CD4-positive, alpha-beta T cell treated with Interleukin-15 for 4 hours (primary cell): ENCODE data around the gene TPCN2.

Experiments
- DNase-seq: peaks from one replicate; pipeline ENCODE4 v3.0.0-alpha.2; 2020; ENCODE audit warnings: low spot score

Gene TPCN2

GRCh38 chr11:69039501-69039900, 9.2 kb upstream of the TPCN2 start:
- no peak for DNase-seq

GRCh38 chr11:69040051-69040450, 8.7 kb upstream of the TPCN2 start:
- DNase-seq = no peak

GRCh38 chr11:69040581-69041260, 8.0 kb upstream of the TPCN2 start:
- DNase-seq = no peak

GRCh38 chr11:69041516-69041915, 7.2 kb upstream of the TPCN2 start:
- no peak for DNase-seq

- DNase-seq = no peak
Observed at GRCh38 chr11:69044111-69045013, 4.4 kb upstream of the TPCN2 start.

GRCh38 chr11:69048031-69048693, 570 bp upstream of the TPCN2 start:
- no peak for DNase-seq

- DNase-seq = no peak
Observed at GRCh38 chr11:69049490-69049867, 747 bp downstream of the TPCN2 start.

GRCh38 chr11:69050592-69051380, 2.1 kb downstream of the TPCN2 start:
- DNase-seq = no peak

- no peak for DNase-seq
Observed at GRCh38 chr11:69051381-69052342, 2.9 kb downstream of the TPCN2 start.

- DNase-seq = no peak
Observed at GRCh38 chr11:69052343-69053168, 3.8 kb downstream of the TPCN2 start.

- no peak for DNase-seq
Observed at GRCh38 chr11:69053169-69053477, 4.4 kb downstream of the TPCN2 start.

GRCh38 chr11:69053546-69054396, 5.0 kb downstream of the TPCN2 start:
- no peak for DNase-seq

GRCh38 chr11:69054397-69055211, 5.9 kb downstream of the TPCN2 start:
- no peak for DNase-seq

- DNase-seq = no peak
Observed at GRCh38 chr11:69055212-69055586, 6.5 kb downstream of the TPCN2 start.

- no peak for DNase-seq
Observed at GRCh38 chr11:69055598-69056516, 7.1 kb downstream of the TPCN2 start.

GRCh38 chr11:69057236-69057635, 8.5 kb downstream of the TPCN2 start:
- DNase-seq = no peak

- no peak for DNase-seq
Observed at GRCh38 chr11:69057801-69058200, 9.1 kb downstream of the TPCN2 start.
